Suppressor macrophage treated with lipopolysaccharide for 1 hour (primary cell): ENCODE results near the gene ZDHHC18.

Experiments used
- DNase-seq, 3 donors: peaks; one replicate each; pipeline ENCODE4 v3.0.0-alpha.2; 2020 to 2022

Gene ZDHHC18, protein sequence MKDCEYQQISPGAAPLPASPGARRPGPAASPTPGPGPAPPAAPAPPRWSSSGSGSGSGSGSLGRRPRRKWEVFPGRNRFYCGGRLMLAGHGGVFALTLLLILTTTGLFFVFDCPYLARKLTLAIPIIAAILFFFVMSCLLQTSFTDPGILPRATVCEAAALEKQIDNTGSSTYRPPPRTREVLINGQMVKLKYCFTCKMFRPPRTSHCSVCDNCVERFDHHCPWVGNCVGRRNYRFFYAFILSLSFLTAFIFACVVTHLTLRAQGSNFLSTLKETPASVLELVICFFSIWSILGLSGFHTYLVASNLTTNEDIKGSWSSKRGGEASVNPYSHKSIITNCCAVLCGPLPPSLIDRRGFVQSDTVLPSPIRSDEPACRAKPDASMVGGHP

DNA sequence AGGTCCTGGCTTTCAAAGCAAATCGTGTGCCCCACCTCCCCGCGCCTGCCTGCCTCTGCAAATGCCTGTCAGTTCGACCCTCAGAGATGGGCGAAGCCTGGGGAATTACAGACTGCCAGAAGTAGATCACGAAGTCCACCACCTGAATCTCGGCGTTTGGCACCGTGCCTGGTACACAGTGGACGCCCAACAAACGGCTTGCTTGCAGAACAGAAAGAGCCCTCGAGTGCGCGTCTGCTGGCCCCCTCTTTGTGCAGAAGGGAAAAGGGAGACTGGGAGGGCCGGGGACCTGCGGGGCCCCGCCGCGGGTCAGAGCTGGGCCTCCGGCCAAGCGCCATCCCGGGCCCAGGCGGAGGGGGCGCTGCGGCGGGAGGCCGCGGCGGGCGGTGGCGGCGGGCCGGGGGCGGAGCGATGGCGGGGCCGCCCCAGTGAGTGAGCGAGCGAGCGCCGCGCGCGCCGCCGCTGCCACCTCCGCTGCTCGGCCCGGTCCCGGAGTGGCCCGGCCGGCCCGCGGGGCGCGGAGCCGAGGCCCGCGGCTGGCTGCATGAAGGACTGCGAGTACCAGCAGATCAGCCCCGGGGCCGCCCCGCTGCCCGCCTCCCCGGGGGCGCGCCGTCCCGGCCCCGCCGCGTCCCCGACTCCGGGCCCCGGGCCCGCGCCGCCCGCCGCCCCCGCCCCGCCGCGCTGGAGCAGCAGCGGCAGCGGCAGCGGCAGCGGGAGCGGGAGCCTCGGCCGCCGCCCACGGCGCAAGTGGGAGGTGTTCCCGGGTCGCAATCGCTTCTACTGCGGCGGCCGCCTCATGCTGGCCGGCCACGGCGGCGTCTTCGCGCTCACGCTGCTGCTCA, at the start of gene ZDHHC18:
Gene ZDHHC18, plus strand, starts transcription at position 428 of the 845 bp plus-strand sequence. Its CDS starts 117 bp downstream, at position 545.
- DNase-seq, result peak; percentile 72 to 95 (median 88)

DNA sequence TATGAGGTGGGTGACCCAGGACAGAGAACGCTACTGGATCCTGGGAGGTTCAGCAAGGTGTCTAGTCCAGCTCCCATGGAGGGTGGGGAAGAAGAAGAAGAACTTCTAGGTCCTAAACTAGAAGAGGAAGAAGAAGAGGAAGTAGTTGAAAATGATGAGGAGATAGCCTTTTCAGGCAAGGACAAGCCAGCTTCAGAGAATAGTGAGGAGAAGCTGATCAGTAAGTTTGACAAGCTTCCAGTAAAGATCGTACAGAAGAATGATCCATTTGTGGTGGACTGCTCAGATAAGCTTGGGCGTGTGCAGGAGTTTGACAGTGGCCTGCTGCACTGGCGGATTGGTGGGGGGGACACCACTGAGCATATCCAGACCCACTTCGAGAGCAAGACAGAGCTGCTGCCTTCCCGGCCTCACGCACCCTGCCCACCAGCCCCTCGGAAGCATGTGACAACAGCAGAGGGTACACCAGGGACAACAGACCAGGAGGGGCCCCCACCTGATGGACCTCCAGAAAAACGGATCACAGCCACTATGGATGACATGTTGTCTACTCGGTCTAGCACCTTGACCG, 47.3 kb upstream of the ZDHHC18 start:
- DNase-seq, result no peak

DNA sequence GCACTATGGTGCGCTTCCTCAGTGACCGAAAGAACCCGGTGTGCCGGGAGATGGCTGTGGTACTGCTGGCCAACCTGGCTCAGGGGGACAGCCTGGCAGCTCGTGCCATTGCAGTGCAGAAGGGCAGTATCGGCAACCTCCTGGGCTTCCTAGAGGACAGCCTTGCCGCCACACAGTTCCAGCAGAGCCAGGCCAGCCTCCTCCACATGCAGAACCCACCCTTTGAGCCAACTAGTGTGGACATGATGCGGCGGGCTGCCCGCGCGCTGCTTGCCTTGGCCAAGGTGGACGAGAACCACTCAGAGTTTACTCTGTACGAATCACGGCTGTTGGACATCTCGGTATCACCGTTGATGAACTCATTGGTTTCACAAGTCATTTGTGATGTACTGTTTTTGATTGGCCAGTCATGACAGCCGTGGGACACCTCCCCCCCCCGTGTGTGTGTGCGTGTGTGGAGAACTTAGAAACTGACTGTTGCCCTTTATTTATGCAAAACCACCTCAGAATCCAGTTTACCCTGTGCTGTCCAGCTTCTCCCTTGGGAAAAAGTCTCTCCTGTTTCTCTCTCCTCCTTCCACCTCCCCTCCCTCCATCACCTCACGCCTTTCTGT, 46.0 kb upstream of the ZDHHC18 start:
- no peak for DNase-seq

DNA sequence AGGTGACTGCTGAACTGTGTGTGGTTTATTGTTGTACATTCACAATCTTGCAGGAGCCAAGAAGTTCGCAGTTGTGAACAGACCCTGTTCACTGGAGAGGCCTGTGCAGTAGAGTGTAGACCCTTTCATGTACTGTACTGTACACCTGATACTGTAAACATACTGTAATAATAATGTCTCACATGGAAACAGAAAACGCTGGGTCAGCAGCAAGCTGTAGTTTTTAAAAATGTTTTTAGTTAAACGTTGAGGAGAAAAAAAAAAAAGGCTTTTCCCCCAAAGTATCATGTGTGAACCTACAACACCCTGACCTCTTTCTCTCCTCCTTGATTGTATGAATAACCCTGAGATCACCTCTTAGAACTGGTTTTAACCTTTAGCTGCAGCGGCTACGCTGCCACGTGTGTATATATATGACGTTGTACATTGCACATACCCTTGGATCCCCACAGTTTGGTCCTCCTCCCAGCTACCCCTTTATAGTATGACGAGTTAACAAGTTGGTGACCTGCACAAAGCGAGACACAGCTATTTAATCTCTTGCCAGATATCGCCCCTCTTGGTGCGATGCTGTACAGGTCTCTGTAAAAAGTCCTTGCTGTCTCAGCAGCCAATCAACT, 45.2 kb upstream of the ZDHHC18 start:
- no peak for DNase-seq

DNA sequence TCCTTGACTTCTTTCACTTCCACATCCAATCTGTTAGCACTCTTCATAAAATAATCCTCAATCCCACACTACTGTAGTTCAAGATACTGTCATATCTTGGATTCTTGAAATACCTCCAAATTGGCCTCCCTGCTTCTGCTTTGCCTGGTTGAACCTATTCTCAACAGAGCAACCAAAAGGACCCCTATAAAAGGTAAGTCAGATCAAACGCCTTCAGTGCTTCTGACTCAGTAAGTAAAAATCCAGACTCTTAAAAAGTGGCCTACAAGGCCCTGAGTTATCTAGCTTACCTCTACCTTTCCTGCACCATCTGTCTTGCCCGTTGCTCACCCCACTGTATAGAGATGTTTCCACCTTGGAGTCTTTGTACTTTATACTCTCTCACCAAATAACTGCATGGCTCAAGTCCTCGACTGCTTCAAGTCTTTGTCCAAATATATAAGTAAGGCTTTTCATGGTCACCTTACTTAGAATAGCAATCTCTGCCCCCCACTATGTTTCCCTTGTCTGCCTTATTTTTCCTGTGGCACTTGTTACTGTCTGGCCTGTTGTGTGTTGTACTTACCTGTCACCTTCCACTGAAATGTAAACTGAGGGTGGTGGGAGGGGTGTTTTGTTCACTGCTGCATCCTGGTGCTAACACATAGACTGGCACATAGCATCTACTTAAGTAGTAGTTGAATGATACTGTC, 43.8 kb upstream of the ZDHHC18 start:
- DNase-seq, result no peak

DNA sequence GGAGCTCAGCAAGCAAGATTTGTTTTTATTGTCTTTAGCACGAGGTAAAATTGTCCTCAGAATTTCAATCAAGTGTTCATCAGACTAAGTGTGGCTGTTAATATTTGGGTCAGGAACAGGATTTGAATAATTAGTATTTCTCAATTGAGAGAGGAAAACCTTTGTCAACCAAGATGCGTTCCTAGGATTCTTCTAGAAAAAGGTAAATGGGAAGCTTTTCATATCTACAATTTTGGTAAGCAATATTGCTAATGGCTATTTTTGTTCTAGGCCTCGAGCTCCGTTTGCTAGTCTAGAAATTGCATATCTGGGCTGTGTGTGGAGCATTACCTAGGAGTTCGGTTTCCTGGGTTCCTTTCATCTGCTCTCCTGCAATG, 42.9 kb upstream of the ZDHHC18 start:
- DNase-seq, result no peak

DNA sequence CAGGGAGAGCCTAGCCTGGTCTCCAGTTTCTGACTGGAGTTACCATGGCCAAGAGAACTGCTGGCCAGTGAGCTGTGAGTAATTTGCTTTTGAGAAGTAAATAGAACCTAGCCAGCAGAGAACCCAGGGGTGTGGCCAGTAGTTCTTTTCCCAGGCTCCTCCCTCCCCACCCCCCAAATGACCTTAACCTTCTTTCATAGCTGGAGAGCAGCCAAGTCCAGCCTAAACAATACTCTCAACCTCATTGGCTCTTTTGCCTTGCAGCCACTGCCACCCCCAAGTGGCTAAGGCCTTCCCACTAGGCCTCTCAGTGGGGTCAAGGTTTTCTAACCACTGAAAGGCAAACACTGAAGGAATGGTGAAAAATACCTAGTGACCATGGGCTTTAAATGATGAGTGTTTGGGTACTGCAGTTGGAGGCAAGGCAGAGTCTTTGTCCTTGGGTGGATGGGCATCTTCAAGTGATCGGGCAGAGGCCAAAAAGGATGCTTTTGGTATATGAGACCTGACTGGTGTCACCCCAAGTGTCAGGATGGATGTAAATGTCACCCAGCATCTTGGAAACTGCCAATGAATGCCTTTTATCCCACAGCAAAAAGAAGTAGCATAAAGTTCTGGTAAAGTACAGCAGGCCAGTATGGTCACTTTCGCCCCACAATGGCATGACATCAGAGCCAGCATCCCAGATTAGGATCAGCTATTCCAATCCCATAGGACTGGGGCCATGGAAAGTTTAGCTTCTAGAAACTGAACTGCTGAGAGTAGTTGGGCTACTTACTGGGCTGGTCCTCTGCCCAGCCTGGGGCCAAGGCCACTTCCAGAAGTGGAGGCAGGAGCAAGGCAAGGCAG, 42.2 kb upstream of the ZDHHC18 start:
- DNase-seq, result peak; percentile 24 to 38 (median 35)

DNA sequence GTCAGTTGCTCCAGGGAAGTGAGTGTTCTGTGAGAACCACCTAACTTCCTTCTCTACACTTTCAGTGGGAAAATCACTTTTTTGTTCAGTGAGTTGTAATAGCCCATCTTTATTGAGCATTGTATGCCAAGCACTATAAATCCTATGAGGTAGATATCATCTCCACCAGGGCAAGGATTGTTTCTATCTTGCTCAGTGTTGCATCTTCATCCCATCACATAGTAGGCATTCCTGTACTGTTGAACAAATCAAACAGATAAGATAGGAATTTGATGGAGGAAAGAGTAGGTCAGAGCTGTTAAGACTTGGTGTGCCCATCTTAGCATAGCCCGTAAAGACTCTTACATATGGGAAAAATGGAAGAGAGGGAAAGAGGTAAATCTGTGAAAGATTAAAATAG, 41.6 kb upstream of the ZDHHC18 start:
- no peak for DNase-seq

DNA sequence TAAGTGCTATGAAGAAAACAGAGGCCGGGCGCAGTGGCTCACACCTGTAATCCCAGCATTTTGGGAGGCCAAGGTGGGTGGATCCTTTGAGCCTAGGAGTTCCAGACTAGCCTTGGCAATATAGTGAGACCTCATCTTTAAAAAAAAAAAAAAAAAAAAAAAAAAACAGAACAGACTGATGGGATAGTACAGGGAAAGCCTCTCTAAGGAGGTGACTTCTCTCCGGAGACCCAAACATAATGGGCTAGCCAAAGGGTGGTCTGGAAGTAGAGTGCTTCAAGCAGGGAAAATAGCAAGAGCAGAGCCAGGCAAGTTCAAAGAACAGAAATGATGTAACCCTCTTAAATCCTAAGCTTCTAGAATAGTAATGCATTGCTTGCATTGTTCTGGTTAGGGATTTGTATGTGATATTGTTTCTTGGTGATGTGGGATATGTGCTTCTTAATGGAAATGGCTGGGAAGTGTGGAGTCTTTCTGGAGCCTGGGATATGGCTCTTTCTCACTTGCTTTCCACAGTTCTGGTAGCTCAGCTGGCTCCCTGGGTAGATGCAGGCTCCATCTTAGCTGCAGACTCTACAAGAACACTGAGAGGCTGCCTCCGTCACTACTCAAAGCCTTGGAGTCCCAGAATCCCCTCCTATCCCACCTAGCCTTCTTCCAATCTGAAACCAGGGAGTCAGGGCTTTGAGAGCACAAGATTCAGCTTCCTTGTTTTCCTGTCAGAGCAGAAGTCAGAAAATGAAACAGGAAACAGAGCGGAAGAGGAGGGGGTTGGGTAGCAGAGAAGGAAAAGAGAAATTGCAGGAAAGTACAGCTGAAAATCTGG, 40.7 kb upstream of the ZDHHC18 start:
- DNase-seq, result peak; percentile 71 to 80 (median 74)

DNA sequence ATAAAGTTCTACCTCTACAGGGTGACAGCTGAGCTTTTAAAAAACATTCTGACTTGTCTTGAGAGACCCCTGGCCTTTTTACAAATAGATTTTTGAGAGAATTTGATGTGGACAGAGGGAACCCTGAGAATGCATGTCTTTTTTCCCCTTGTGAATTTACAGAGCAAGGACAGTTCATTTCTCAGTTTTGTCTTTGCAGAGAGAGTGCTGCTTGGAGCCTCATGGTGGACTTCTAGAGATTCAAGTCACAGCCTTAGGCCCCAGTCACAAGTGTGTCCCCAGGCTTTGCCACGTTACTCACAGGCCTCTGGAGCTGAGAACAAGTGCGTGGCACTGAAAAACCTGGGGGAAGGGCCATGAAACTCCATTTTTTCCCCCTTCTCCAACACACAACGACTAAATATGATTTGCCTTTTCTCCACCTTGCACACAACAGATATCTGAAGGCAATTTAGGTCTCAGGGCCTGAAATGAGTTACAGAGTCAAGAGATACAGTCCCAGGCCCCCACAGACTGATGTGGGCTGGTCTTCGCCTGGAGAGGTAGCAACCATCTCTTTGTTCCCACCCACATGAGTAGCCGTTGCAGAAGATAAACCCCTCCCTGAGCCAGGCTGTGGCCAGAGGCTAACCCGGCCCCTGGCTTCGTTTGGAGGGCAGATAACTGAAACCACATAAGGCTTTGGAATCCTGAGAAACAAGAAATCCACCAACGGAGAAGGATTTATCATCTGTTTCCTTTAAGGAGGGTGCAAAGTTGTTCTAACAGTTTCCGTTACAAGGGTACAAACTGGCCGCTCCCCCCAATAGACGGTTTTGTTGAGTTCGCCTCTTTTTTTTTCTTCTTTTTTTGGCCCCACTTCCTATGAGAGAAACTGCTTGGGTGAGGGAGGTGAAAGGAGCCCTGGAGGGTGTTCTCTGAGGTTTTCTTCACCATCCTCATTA, 39.8 kb upstream of the ZDHHC18 start:
- peak; percentile 49 to 53 (median 53) for DNase-seq

DNA sequence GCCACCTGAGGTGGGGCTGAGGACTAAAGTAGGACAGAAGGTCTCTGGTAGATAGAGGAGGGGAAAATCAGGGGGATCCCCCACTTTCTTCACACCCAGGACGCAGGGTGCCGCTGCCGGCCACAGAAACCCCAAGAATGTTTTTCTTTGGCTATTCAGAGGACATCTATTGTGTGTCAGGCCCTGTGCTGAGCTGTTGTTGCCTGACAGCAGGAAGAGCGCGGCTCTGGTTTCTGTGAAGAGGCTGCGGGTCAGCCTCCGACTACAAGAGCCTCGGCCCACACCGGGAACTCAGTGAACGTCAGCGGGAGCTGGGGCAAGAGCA, 39.1 kb upstream of the ZDHHC18 start:
- DNase-seq, result peak; percentile 76 to 81 (median 78)

DNA sequence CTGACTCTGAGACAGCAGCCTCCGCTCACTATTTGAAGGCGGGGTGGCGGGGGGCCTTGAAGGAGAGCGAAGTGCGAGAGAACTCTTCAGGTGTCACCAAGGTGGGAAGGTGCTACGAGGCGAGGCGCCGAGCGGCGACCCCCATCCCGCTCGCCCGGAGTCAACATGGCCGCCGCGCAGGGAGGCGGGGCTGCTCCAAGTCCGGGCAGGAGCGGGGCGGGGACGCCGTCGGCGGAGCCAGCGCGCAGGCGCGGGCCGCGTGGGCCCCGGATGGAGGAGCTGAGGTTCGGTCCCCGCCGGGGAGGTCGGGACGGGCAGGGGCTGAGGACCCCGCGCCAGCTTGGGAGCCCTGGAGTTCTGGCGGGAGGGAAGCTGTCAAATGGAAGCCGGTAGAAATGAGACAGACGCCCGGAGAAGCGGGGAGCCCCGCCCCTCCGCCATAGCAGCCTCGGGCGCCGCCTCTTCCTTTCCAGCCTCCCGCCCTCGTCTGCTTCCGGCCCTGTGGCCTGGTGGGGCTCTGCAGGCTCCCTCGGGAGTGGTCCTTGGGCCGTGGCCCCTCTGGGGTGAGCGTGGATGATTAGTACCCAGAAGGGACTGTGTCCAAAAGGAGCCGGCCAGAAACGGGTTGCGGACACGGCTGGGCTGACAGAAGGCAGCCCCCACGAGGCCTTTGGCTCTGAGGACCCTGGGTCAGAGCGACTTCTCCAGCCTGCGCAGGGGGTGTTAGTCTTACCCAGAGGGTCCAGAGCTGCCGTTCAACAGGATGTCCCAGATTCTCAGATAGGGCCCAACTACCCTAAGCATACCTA, 38.6 kb upstream of the ZDHHC18 start, which contains the start of gene PIGV:
Gene PIGV, plus strand, starts transcription at position 245 of the 809 bp plus-strand sequence. CDS start 2,866 bp downstream, outside the sequence.
- peak; percentile 86 to 95 (median 92) for DNase-seq

DNA sequence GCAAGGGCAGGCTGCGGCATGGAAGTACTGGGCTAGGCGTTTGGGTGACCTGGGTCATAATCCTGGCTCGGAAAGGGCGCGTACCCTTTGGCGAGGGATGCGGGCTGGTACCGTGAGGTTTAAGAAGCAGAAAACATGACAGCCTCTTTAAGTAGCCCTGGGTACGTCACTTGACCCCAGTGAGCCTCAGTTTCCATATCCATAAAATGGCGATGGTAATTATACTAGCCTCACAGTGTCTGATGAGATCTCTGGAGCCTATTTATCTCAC, 38.0 kb upstream of the ZDHHC18 start:
- DNase-seq, result peak in 1 of 3 donors; percentile 22

DNA sequence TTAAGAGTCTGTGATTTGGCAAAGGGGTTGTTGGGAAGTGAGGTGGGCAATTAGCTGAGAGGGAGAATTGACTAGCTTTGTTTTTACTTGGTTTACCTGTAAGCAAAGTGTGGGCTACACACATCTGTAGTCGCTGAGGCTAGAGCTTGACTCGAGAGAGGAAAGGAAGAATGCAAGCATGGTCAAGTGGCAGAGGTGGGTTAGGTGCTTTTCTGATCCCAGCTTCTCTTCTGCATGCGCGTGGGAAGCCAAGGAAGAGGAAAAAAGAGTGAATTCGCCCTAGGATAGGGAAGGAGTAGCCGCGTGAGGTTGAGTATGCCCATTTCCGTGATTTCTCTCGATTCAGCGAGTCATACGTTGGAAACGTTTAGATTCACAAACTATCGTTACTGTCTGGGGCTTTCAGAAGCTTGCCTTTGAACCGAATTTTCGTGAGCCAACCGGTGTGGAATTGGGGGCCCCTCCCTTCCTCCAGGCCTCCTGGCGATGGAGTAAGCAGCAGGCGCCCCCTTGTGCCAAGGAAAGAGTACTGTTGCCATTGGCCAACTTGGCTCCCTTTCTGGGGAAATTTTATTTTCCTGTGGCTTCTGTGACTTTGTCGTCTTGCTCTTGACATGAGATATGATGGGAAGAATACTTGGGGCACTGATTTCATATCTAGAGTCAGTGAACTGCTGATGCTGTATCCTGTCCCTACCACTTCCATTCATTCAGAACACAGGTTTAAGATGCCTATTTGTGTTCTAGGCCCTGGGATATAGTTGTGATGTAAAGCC, 37.5 kb upstream of the ZDHHC18 start:
- DNase-seq, result peak; percentile 87 to 91 (median 91)

DNA sequence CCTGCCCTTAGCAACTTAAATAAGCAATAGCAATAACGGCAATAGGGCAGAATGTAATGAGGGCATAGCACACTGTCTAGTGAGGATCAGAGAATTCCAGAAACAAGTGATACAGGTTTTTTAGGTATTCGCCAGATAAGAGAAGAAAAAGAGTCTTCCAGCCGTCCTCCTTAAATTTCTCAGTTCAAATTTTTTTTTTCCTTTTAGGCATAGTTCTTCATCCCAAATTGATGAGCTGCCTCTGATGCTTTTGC, 36.9 kb upstream of the ZDHHC18 start:
- no peak for DNase-seq

DNA sequence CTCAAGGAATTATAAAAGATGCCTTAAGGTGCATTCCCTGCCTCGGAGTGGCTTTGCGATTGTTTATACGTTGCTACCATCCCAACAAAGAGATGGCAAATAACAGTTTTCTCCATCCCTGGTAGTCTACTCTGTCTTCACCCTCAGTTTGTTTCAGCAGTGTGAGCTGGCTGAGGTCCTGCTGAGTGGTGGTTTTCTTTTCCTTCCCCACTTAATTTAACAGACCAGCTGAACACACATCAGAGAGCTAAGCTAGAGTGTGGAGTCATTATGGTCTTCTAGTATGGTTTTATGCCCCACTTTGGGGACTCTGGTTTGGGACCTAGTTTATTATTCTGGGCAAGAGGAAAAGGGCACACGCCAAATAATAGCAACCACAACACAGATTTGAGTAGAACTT, 36.6 kb upstream of the ZDHHC18 start:
- no peak for DNase-seq

DNA sequence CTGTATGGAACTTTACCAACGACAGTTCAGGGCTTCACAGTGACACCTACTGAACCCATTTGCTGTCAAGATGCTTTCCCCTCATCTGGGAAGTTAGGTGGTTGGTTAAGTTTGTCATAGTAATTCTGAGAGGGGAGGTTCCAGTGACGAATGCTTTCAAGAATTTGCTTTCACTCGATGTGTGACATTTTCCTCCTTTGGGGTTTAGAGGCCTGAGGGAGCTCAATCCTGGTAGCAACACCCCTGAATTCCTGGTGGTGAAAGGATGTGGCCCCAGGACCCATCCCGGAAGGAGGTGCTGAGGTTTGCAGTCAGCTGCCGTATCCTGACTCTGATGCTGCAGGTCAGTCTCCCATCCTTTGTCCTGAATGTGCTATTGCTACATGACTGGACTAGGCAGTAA, 35.9 kb upstream of the ZDHHC18 start:
- no peak for DNase-seq

DNA sequence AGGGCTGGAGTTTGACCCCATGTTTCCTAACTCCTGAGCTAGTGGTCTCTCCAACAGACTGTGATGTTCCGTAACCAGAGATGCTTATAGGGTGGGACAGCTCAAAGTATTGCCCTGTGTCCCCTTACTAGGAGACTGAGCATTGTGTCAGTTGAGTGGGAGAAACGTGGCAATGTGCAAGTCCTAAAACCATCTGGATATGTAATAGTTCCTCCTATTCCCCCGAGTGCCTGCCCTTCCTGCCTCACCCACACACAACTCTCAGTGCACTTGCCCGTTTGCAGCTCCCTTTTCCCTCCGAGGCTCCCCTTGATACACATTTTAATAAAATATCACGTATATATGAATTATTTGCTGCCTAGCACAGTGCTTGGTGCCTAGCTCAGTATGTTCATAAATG, 35.3 kb upstream of the ZDHHC18 start:
- DNase-seq, result peak; percentile 43 to 51 (median 50)
